ENCODE data around the gene ULK3. TPM values are rescaled to one million over a fixed set of nuclear protein-coding genes. Genes with fewer than 3 reads are reported as not detected.

The ULK3 gene
- total RNA-seq, 1 experiment from 2014 or later = 48.4 TPM

GRCh38 chr15:74826921-74827320 lies 16.0 kb downstream of the ULK3 start:
- no peaks in the 10 kb centered on the region for H3K9me2 ChIP-seq (ENCODE audit: insufficient read depth)
- intact Hi-C loops (cut with micrococcal nuclease) = no loop called here
- no peak overlapping the region for H3K9ac ChIP-seq (ENCODE audit: low read length)
- no peak overlapping the region for H3K4me3 ChIP-seq (replicated peaks in 1 of 2; ENCODE audit: low read depth in 1 of 2, low read length in 2 of 2)
- H3K9me3 ChIP-seq (ENCODE audit: control insufficient read depth in 1 of 2, insufficient read depth in 1 of 2, low read depth in 1 of 2, low read length in 2 of 2) = no peaks in the 10 kb centered on the region
- H3K36me3 ChIP-seq (ENCODE audit: control insufficient read depth in 1 of 2, insufficient read depth in 2 of 2, low read length in 2 of 2) = no peaks in the 10 kb centered on the region
- TF ChIP-seq, protein P1, sequence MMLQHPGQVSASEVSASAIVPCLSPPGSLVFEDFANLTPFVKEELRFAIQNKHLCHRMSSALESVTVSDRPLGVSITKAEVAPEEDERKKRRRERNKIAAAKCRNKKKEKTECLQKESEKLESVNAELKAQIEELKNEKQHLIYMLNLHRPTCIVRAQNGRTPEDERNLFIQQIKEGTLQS (IDR thresholded peaks at IDR 0.05) = no peak
- TF ChIP-seq, protein P2, sequence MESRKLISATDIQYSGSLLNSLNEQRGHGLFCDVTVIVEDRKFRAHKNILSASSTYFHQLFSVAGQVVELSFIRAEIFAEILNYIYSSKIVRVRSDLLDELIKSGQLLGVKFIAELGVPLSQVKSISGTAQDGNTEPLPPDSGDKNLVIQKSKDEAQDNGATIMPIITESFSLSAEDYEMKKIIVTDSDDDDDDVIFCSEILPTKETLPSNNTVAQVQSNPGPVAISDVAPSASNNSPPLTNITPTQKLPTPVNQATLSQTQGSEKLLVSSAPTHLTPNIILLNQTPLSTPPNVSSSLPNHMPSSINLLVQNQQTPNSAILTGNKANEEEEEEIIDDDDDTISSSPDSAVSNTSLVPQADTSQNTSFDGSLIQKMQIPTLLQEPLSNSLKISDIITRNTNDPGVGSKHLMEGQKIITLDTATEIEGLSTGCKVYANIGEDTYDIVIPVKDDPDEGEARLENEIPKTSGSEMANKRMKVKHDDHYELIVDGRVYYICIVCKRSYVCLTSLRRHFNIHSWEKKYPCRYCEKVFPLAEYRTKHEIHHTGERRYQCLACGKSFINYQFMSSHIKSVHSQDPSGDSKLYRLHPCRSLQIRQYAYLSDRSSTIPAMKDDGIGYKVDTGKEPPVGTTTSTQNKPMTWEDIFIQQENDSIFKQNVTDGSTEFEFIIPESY (IDR thresholded peaks at IDR 0.05; ENCODE audit: extremely low read depth, insufficient replicate concordance, low read length) = no peak
- no peak for TF ChIP-seq POLR2AphosphoS5 (IDR thresholded peaks at IDR 0.05; ENCODE audit: low read depth, low read length)
- no peak for TF ChIP-seq EZH2 (IDR thresholded peaks at IDR 0.05)
- no peak for TF ChIP-seq REST (IDR thresholded peaks at IDR 0.05; ENCODE audit: low read depth)
- TF ChIP-seq EZH2phosphoT487 (IDR thresholded peaks at IDR 0.05; ENCODE audit: borderline replicate concordance) = no peak
- TF ChIP-seq SIN3A (IDR thresholded peaks at IDR 0.05; ENCODE audit: low read depth) = no peak
- TF ChIP-seq FOSL1 (IDR thresholded peaks at IDR 0.05; ENCODE audit: low read depth) = no peak
- no peak for TF ChIP-seq ZFX (IDR thresholded peaks at IDR 0.05)
- TF ChIP-seq SRF (IDR thresholded peaks at IDR 0.05; ENCODE audit: low read depth) = no peak
- TF ChIP-seq POLR2A (IDR thresholded peaks at IDR 0.05; ENCODE audit: borderline replicate concordance, extremely low read depth, insufficient read depth, insufficient read length) = no peak
- no peak for TF ChIP-seq EGR1 (IDR thresholded peaks at IDR 0.05; ENCODE audit: low read depth)
- TF ChIP-seq ELF1 (IDR thresholded peaks at IDR 0.05; ENCODE audit: borderline replicate concordance, low read depth) = no peak
- TF ChIP-seq CBX3 (IDR thresholded peaks at IDR 0.05; ENCODE audit: low read depth) = no peak
- TF ChIP-seq ZNF274 (IDR thresholded peaks at IDR 0.05; ENCODE audit: low read depth, low read length) = no peak
- no peak for TF ChIP-seq RAD21 (IDR thresholded peaks at IDR 0.05; ENCODE audit: low read depth)
- ChIA-PET RAD21 (ENCODE audit: low non-redundant PET in 1 of 2, low total read pairs in 2 of 2, uncharacterized antibody in 2 of 2, unreplicated experiment in 2 of 2) (no interaction called here), POLR2A (no interaction called here), CTCF (interaction anchor here (2.3 kb wide), 1 partner anchor 56 kb away, joined by 14 read pairs; no protein-coding TSS in a partner anchor)
- no peak overlapping the region for H3K27ac ChIP-seq (ENCODE audit: low read depth, low read length)
- DNase-seq (ENCODE audit: low read depth, low spot score) (no peak), ATAC-seq (no peak)
- no peaks in the 10 kb centered on the region for H3K4me1 ChIP-seq (ENCODE audit: control insufficient read depth in 1 of 2, insufficient read depth in 2 of 2, low read length in 2 of 2)
- no peak overlapping the region for H2AFZ ChIP-seq (ENCODE audit: low read depth, low read length, poor library complexity, severe bottlenecking)
- no peaks in the 10 kb centered on the region for H3K79me2 ChIP-seq (ENCODE audit: insufficient read depth, low read length)
- no peaks in the 10 kb centered on the region for H4K20me1 ChIP-seq (ENCODE audit: insufficient read depth)
- H3K4me2 ChIP-seq (ENCODE audit: low read length) = no peak overlapping the region
- no TSS peak for BruUV-seq (replicated peaks)
- peaks cover 21% of the 10 kb centered on the region; the same call in 1 of the 2 replicates for H3K27me3 ChIP-seq (ENCODE audit: insufficient read depth, low read length)
